A673 (cell line): ENCODE measurements around the gene NPW. TPM values are rescaled to one million over a fixed set of nuclear protein-coding genes. Genes with fewer than 3 reads are reported as not detected.

Experiments
- BruUV-seq: library from RNA; stranded (reverse); fragments of 400-500 nt; replicated peaks from 2 replicates; lab custom pipeline; 2021; lab: Mats Ljungman, UMichigan
- CTCF ChIA-PET: fragments of 300-600 bp; sonication (Branson Sonifier 250); formaldehyde crosslinking; loops from one replicate; lab custom pipeline; 2022; ENCODE audit warnings: antibody characterized with exemption; lab: Charles Lee
- POLR2A ChIA-PET: fragments of 300-600 bp; sonication (Branson Sonifier 250); formaldehyde crosslinking; loops from one replicate; lab custom pipeline; 2022; ENCODE audit warnings: antibody characterized with exemption; ENCODE audit not compliant: low non-redundant PET; lab: Charles Lee
- DNase-seq: peaks from one replicate; pipeline ENCODE4 v3.0.0-alpha.2; 2015; ENCODE audit warnings: low spot score
- H3K27ac ChIP-seq: fragments of 200-600 bp; sonication (generic); 2 replicates; pipeline ENCODE4 v1.5.1; 2016; ENCODE audit warnings: mixed run types, low read depth, mild to moderate bottlenecking, mixed read lengths, antibody characterized with exemption, low read length; ENCODE audit not compliant: poor library complexity, severe bottlenecking
- H3K27me3 ChIP-seq: fragments of 200-600 bp; sonication (generic); replicated peaks from 2 replicates; pipeline ENCODE4 v1.6.1; 2017; ENCODE audit warnings: mixed run types, low read depth, mild to moderate bottlenecking, mixed read lengths, antibody characterized with exemption, low read length; ENCODE audit not compliant: insufficient read depth, poor library complexity
- H3K36me3 ChIP-seq: fragments of 200-600 bp; sonication (generic); 2 replicates; pipeline ENCODE4 v1.6.1; 2016; ENCODE audit warnings: mixed run types, mild to moderate bottlenecking, mixed read lengths, antibody characterized with exemption, low read length; ENCODE audit not compliant: insufficient read depth, poor library complexity, severe bottlenecking
- H3K4me1 ChIP-seq: fragments of 200-600 bp; sonication (generic); 2 replicates; pipeline ENCODE4 v1.6.1; 2017; ENCODE audit warnings: mixed run types, mild to moderate bottlenecking, mixed read lengths, antibody characterized with exemption, low read length; ENCODE audit not compliant: insufficient read depth, poor library complexity, severe bottlenecking
- H3K4me3 ChIP-seq: fragments of 200-600 bp; sonication (generic); 2 replicates; pipeline ENCODE4 v1.5.1; 2016; ENCODE audit warnings: low read depth, mixed run types, mild to moderate bottlenecking, mixed read lengths, low read length; ENCODE audit not compliant: poor library complexity, severe bottlenecking
- H3K9me3 ChIP-seq: fragments of 200-600 bp; sonication (generic); 2 replicates; pipeline ENCODE4 v1.6.1; 2016; ENCODE audit warnings: mixed run types, low read depth, mild to moderate bottlenecking, mixed read lengths, antibody characterized with exemption, low read length; ENCODE audit not compliant: poor library complexity, severe bottlenecking
- EZH2 ChIP-seq: fragments of 200-600 bp; sonication (generic); IDR thresholded peaks from 2 replicates; pipeline ENCODE4 v1.6.1; 2017; ENCODE audit warnings: borderline replicate concordance, low read depth, mild to moderate bottlenecking, mixed read lengths, antibody characterized with exemption, low read length; ENCODE audit not compliant: poor library complexity, severe bottlenecking
- intact Hi-C: fragments of 100-400 bp; cut with micrococcal nuclease; formaldehyde crosslinking; loops from one replicate; pipeline ENCODE4 v1.10.0; 2022; ENCODE audit not compliant: unreplicated experiment
- total RNA-seq: library from RNA; stranded (reverse); gene quantifications from 2 replicates; pipeline ENCODE4 v1.2.3, GENCODE V29; 2021
- TF ChIP-seq, protein P1 (sequence below): fragments of 300-800, 200-600 bp; sonication (generic); conservative IDR thresholded peaks from 2 replicates; pipeline ENCODE4 v1.5.1; 2017; ENCODE audit warnings: low read depth, mild to moderate bottlenecking, antibody characterized with exemption, low read length, moderate library complexity, mixed read lengths

The NPW gene
- total RNA-seq, 1 experiment from 2014 or later: 96.5 TPM

DNA sequence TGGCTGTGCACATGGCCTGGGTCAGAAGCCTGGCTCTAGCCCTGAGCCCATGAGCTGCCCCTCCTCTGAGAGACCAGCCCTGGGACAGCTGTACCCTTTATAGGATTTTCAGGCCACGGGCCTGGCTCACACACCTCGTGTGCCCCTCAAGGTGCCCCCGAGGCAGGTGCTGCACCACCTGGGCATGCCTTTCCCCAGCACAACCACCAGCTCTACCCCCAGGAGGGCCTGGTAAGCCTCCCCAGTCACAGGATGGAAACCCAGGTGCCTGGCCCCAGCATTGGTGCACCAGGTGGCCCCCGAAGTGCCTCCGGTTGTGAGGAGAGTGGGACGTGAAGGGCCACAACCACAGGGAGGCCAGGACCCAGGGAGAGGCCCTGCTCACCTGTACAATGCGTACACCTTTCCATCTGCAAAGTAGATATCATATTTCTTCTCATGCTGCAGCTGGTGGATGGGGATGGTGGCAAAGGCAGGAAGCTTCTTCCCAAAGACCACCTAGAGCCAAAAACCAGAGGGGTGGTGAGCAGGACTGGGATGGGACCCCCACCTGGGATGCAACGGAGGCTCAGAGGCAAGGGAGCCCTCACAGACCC, 16.3 kb upstream of the NPW start:
- POLR2A ChIA-PET: interaction anchor here (0.6 kb wide), 1 partner anchor 211 kb away, joined by 3 read pairs; the partner anchor contains the start of gene PGP
- intact Hi-C loops: loop anchor here (10.0 kb wide), 1 partner anchor 211 kb away; the partner anchor contains the start of genes BRICD5 and PGP
- Histone ChIP-seq H3K27ac (no peak overlapping the region), H3K36me3 (peaks cover 49% of the 10 kb centered on the region), H3K4me3 (no peak overlapping the region), H3K9me3 (no peaks in the 10 kb centered on the region), H3K4me1 (peaks cover 34% of the 10 kb centered on the region), H3K27me3 (no peaks in the 10 kb centered on the region)
- CTCF ChIA-PET: no interaction called here
- TF ChIP-seq, protein P1, sequence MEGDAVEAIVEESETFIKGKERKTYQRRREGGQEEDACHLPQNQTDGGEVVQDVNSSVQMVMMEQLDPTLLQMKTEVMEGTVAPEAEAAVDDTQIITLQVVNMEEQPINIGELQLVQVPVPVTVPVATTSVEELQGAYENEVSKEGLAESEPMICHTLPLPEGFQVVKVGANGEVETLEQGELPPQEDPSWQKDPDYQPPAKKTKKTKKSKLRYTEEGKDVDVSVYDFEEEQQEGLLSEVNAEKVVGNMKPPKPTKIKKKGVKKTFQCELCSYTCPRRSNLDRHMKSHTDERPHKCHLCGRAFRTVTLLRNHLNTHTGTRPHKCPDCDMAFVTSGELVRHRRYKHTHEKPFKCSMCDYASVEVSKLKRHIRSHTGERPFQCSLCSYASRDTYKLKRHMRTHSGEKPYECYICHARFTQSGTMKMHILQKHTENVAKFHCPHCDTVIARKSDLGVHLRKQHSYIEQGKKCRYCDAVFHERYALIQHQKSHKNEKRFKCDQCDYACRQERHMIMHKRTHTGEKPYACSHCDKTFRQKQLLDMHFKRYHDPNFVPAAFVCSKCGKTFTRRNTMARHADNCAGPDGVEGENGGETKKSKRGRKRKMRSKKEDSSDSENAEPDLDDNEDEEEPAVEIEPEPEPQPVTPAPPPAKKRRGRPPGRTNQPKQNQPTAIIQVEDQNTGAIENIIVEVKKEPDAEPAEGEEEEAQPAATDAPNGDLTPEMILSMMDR: no peak
- no peak for TF ChIP-seq EZH2
- no TSS peak for BruUV-seq
- DNase-seq: no peak

DNA sequence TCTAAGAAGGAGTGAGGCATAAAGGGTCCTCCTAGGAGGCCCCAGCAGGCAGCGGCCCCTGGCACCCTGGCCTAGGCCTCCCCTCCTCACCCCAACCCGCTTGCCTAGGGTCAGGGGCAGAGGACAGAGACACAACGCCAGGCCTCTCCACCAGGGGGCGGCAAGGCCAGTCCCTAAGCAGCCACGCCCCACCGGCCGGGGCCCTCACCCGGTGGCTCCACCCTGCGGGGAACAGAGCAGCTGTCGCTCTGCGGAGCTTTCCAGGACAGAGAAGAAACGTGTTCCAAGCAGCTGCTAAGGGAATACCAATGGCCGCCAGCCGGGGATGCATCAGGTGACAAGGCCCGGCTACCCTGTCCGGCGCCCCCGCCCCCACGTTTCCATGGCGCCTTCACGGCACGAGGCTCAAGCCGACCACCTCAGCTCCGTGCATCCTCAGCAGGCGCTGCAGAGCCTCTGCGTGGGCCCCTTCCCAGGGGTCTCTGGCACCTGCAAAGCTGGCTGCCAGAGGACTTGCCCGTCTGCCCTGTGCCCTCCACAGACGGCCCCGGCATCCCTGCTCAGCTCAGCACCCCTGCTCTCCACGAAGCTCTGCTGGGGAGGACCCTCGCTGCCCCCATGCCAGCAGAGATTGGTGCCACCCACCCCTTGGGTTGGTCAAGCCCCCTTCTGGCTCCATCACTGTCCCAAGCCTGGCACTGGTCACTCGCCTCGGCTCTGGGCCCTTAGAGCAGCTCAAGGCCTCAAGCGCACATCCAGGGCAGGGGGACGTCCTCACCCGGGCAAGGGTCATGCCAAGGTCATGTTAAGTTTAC, 15.6 kb upstream of the NPW start:
- intact Hi-C loops: loop anchor here (10.0 kb wide), 1 partner anchor 211 kb away; the partner anchor contains the start of genes BRICD5 and PGP
- H3K9me3 ChIP-seq: no peaks in the 10 kb centered on the region
- H3K4me3 ChIP-seq: no peak overlapping the region
- no TSS peak for BruUV-seq
- H3K27me3 ChIP-seq: no peaks in the 10 kb centered on the region
- peak; percentile 90 for DNase-seq
- H3K27ac ChIP-seq: peak overlapping the region; percentile 37
- peaks cover 38% of the 10 kb centered on the region for H3K4me1 ChIP-seq
- H3K36me3 ChIP-seq: peaks cover 44% of the 10 kb centered on the region
- CTCF ChIA-PET: interaction anchor here (0.6 kb wide), 1 partner anchor 44 kb away, joined by 4 read pairs; the partner anchor contains the start of genes NTHL1 and TSC2
- POLR2A ChIA-PET: interaction anchor here (0.6 kb wide), 1 partner anchor 142 kb away, joined by 6 read pairs; no protein-coding TSS in a partner anchor
- TF ChIP-seq, protein P1: peak; percentile 82
- no peak for TF ChIP-seq EZH2

DNA sequence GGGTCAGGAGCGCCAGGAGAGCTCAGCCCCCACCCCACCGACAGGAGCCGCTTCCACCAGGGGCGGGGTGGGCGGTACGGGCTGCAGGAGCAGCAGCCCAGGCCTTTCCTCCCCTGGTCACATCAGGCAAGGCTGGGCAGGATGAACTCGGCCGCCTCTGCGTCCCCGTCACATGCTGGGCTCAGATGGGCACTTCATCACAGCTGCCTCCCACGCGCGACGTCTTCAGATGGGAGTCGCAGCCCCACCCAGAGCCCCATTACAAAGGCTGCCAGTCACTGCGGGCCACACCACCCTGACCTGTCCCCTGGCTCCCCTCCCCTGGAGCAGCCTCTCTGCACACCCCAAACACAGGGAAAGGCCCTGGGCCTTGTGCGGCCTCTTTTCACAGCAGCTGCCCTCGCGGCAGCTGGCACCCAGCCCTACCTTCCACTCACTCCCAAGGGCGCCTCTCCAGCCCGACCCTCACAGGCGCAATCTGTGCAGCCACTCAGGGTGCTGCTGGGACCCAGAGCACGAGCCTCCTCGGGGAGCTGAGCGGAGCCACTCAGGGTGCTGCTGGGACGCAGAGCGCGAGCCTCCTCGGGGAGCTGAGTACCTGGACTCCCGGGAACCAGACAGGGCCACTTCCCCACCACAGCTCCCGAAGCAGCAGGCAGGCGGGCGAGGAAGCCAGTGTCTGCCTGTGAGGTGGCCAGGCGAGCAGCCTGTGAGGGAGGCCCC, 14.6 kb upstream of the NPW start:
- Histone ChIP-seq H3K27ac (peak overlapping the region; percentile 37), H3K4me1 (peaks cover 38% of the 10 kb centered on the region), H3K9me3 (no peaks in the 10 kb centered on the region), H3K4me3 (no peak overlapping the region), H3K27me3 (no peaks in the 10 kb centered on the region), H3K36me3 (peaks cover 35% of the 10 kb centered on the region)
- ChIA-PET CTCF (interaction anchor here (0.5 to 1.2 kb wide), 3 partner anchors 24 to 136 kb away, joined by 6 to 9 read pairs (median 7); partner anchors contain the start of gene NOXO1), POLR2A (no interaction called here)
- DNase-seq: no peak
- intact Hi-C loops: loop anchor here (1.0 to 10.0 kb wide), 2 partner anchors 135 to 210 kb away; partner anchors contain the start of genes BRICD5 and PGP
- TF ChIP-seq EZH2: no peak
- TF ChIP-seq, protein P1: no peak
- no TSS peak for BruUV-seq
